Suppressor macrophage treated with lipopolysaccharide for 4 hours (primary cell): Measurements from ENCODE around the gene PCBP3.
"Not testable (repeated sequence)": the region's sequence is repeated elsewhere in the genome, so short reads cannot be mapped to it uniquely, and the experiment has no call there.

ENCODE experiments used
- DNase-seq: peaks from one replicate; pipeline ENCODE4 v3.0.0-alpha.2; 2020

PCBP3 gene

GRCh38 chr21:45636459-45636858 lies 7.1 kb upstream of the PCBP3 start:
- DNase-seq: no peak

- no peak for DNase-seq
Observed at GRCh38 chr21:45636951-45637646, 6.4 kb upstream of the PCBP3 start.

GRCh38 chr21:45637883-45638282 lies 5.6 kb upstream of the PCBP3 start:
- no peak for DNase-seq

- no peak for DNase-seq
Observed at GRCh38 chr21:45638707-45639106, 4.8 kb upstream of the PCBP3 start.

GRCh38 chr21:45639206-45640000 lies 4.1 kb upstream of the PCBP3 start:
- DNase-seq: no peak

- peak; percentile 16 for DNase-seq
Observed at GRCh38 chr21:45640001-45640887, 3.3 kb upstream of the PCBP3 start.

GRCh38 chr21:45640888-45641479 lies 2.5 kb upstream of the PCBP3 start:
- DNase-seq: peak; percentile 4

DNA sequence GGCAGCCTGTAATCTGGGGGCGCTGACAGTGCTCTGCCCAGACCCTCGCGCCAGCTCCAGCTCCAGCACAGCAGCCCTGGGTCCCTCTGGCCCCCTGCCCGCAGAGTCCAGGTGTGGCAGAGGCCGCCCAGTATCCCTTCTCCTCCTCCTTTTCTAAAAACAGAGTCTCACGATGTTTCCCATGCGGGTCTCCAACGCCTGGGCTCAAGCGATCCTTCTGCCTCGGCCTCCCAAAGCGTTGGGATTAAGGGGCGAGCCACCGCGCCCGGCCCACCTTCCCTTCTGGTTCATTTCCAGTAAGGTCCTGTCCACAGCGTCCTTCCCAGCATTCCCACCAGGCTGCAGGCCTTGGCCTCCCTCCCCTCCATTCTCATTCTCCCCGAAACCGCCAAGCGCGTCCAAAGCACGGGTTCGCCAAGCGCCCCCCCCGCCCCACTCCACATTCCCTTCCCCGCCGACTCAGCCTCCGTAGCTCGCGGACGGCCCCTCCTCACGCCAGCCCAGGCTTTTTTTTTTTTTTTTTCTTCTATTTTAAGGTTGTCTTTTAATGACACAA lies 2.0 kb upstream of the PCBP3 start:
- DNase-seq: no peak

DNA sequence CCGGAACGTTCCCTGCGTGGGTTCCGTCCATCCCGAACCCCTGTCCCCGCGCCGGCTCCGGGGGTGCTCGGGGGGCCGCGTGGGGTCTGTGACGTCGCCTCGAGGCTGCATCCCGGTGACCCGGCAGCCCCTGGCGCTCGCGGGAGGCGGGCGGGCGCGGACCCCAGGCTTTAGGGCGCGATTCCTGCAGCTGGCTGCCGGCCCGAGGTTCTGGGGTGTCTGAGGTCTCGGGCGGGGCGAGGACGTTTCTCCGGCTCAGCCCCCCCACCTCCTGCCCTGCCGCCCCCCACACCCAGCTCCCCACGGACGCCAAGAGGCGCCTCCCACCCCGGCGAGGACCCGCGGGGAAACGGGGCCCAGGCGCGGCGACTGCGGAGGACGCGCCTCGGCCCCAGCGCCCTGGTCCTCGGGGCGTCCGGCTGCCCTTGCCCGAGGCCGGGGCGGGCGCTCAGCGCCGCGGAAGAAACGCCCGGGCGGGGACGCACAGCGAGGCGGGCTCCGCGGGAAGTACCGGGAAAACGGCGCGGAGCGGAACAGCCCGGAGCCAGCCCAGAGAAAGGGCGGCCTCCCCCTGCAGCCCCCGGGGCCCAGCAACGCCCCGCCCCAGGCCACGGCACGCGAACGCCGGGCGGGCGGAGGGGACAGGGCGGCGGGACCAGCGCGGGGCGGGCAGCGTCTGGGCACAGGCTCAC lies 1.3 kb upstream of the PCBP3 start:
- DNase-seq: no peak

GRCh38 chr21:45644041-45644906 lies 749 bp downstream of the PCBP3 start:
- peak; percentile 28 for DNase-seq

DNA sequence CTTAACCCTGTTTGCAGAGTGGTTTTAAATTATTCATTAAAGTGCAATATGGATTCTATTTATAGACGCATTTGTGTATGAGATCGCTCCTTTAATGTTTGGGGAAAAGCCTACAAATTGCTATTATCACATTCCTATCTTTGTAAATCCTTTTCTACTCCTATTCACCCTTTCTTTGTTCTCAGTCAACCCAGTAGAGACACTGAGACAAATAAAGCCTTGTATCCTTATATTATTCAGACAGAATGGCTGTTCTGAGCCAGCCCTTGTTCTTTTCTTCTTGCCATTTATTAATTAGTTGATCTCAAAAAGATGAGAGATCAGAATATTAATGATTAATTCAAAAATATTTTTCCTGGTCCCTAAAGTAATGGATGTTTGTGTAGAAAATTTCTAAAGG lies 8.4 kb downstream of the PCBP3 start:
- DNase-seq: no peak

GRCh38 chr21:45655124-45655523 lies 11.6 kb downstream of the PCBP3 start:
- DNase-seq: no peak

- DNase-seq: not testable (repeated sequence)
Observed at GRCh38 chr21:45656114-45656513, 12.6 kb downstream of the PCBP3 start.

- DNase-seq: not testable (repeated sequence)
Observed at GRCh38 chr21:45661913-45662622, 18.5 kb downstream of the PCBP3 start.

- not testable (repeated sequence) for DNase-seq
Observed at GRCh38 chr21:45662623-45663245, 19.2 kb downstream of the PCBP3 start.

DNA sequence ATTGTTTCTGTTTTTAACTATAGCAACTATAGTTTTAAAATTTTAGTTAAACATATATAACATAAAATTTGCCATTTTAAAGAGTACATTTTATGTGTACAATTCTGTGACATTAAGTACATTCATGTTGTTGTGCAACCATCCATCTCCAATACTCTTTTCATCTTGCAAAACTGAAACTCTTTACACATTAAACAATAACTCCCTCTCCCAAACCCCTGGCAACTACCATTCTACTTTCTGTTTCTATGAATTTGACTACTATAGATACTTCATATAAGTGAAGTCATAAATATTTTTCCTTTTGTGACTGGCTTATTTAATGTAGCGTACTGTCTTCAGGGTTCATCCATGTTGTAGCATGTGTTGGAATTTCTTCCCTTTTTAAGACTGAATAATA lies 25.9 kb downstream of the PCBP3 start:
- peak; percentile 13 for DNase-seq

- no peak for DNase-seq
Observed at GRCh38 chr21:45670731-45671130, 27.2 kb downstream of the PCBP3 start.

GRCh38 chr21:45678790-45679189 lies 35.3 kb downstream of the PCBP3 start:
- not testable (repeated sequence) for DNase-seq

DNA sequence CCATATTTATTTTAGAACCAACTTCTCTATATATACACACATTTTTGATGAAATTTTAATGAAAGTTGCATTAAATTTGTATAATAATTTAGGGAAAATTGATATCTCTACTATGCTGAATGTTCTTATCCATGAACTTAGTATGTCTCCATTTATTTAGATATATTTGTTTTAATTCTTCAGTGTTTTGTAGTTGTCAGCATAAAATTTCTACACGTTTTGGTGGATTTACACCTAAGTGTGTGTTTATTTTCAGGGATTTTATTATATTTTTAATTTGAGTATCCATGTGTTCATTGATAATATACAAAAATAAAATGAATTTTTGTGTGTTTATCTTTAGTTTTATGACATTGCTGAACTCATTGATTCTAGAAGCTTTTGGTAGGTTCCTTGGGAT lies 36.7 kb downstream of the PCBP3 start:
- no peak for DNase-seq

DNA sequence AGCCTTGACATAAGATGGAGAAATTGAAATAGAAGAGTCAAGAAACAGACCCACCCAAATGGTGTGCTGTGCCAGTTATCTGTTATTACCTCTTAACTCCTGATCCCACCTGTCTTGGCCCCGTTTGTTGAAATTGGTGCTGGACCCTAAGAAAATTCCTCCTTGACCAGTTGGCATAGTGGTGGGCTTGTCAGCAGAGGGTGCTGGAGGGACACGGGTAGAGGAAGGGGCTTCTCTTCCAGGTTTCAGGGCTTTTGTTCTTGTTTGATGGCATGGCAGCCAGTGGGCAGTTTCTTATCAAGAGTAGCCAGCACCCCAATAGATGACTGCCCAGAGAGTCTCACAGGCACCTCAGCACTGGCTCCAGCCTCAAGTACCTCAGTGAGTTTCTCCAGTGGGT lies 51.6 kb downstream of the PCBP3 start:
- DNase-seq: no peak
